Hematopoietic multipotent progenitor cell treated with erythropoietin and hydrocortisone succinate and interleukin-3 and kit ligand, for 8 days (in vitro differentiated cells): ENCODE measurements around the gene SULT1A3.
"Not testable (repeated sequence)": the region's sequence is repeated elsewhere in the genome, so short reads cannot be mapped to it uniquely, and the experiment has no call there.

Experiments used
- DNase-seq: peaks from one replicate; pipeline ENCODE4 v3.0.0-alpha.2; 2015

Gene SULT1A3

DNA sequence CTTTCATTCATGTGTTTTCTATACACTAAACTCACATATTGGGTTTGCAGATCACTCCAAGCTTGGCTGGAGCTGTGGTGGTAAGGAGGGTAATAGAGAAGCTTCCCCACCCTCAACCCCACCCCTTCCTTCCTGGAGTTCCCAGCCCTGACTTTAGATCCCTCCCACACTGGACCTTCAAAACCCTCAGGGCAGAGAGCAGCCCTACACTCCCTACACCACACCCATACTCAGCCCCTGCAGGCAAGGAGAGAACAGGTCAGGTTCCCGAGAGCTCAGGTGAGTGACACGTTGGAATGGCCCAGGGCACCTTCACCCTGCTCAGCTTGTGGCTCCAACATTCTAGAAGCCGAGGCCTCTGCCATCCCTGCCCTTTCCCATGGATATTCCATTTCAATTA, at the start of gene SULT1A3:
Gene SULT1A3 (plus strand): TSS at position 207 of the 400 bp plus-strand sequence. CDS start 1,474 bp downstream, outside the sequence.
- DNase-seq = not testable (repeated sequence)

- no peak for DNase-seq
Measured at GRCh38 chr16:30151091-30151490, 48.0 kb upstream of the SULT1A3 start.

GRCh38 chr16:30152517-30152916, 46.5 kb upstream of the SULT1A3 start:
- no peak for DNase-seq

DNA sequence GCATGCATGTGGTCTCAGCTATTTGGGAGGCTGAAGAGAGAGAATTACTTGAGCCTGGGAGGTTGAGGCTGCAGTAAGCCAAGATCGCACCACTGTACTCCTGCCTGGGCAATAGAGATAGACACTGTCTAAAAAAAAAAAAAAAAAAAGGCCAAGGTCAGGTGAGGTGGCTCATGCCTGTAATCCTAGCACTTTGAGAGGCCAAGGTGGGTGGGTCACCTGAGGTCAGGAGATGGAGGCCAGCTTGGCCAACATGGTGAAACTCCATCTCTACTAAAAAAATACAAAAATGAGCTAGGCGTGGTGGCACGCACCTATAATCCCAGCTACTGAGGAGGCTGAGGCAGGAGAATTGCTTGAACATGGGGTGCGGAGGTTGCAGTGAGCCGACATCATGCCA, 43.9 kb upstream of the SULT1A3 start:
- no peak for DNase-seq

- no peak for DNase-seq
Measured at GRCh38 chr16:30157214-30157613, 41.8 kb upstream of the SULT1A3 start.

DNA sequence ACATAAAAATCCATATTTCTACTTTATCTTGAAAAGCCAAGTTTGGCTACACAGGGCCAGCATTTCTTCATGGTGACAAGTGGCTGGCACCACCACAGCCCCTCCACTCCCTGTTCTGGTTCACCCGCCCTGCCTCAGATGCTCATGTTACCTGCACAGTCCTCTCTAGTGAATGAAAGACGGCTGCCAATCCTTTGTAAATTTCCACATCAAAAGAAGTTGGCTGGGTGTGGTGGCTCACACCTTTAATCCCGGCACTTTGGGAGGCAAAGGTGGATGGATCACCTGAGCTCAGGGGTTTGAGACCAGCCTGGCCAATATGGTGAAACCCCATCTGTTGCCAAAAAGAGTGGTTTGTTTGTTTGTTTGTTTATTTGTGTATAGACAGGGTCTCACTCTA, 35.5 kb upstream of the SULT1A3 start:
- no peak for DNase-seq

- peak; percentile 38 for DNase-seq
Measured at GRCh38 chr16:30166202-30166902, 32.7 kb upstream of the SULT1A3 start.

DNA sequence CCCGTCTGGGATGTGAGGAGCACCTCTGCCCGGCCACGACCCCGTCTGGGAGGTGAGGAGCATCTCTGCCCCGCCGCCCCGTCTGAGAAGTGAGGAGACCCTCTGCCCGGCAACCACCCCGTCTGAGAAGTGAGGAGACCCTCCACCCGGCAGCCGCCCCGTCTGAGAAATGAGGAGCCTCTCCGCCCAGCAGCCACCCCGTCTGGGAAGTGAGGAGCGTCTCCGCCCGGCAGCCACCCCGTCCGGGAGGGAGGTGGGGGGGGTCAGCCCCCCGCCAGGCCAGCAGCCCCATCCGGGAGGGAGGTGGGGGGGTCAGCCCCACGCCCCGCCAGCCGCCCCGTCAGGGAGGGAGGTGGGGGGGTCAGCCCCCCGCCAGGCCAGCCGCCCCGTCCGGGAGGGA, 30.3 kb upstream of the SULT1A3 start:
- DNase-seq = not testable (repeated sequence)

DNA sequence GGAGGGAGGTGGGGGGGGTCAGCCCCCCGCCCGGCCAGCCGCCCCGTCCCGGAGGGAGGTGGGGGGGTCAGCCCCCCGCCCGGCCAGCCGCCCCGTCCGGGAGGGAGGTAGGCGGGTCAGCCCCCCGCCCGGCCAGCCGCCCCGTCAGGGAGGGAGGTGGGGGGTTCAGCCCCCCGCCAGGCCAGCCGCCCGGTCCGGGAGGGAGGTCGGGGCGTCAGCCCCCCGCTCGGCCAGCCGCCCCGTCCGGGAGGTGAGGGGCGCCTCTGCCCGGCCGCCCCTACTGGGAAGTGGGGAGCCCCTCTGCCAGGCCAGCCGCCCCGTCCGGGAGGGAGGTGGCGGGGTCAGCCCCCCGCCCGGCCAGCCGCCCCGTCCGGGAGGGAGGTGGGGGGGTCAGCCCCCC, 29.6 kb upstream of the SULT1A3 start:
- not testable (repeated sequence) for DNase-seq

GRCh38 chr16:30170145-30170544, 28.9 kb upstream of the SULT1A3 start:
- DNase-seq = not testable (repeated sequence)

- no peak for DNase-seq
Measured at GRCh38 chr16:30173054-30173453, 26.0 kb upstream of the SULT1A3 start.

DNA sequence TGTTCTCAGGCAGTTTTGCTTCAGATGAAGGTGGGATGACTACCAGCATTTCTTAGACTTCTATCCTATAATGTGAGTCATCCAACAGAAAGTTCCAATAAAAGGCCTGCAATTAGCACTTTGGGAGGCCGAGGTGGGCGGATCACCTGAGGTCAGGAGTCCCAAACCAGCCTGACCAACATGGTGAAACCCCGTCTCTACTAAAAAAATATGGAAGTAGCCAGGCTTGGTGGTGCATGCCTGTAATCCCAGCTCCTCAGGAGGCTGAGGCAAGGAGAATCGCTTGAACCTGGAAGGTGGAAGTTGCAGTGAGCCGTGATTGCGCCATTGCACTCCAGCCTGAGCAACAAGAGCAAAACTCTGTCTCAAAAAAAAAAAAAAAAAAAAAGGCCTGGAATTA, 22.2 kb upstream of the SULT1A3 start:
- DNase-seq = not testable (repeated sequence)

DNA sequence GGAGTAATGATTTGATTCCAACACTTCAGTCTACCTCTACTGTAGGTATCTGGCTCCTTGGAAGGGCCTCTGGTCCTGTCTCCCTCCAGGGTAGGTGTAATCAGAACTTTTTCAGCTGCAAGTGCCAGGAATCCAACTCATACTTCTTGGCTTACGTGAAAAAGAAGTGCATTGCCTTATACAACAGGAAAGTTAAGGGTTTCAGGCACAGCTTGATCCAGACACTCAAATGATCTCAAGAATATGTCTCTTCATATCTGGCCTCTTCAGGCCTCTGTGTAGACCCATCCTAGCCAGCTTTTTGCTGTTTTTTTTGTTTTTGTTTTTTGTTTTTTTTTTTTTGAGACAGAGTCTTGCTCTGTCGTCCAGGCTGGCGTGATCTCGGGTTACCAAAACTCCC, 19.9 kb upstream of the SULT1A3 start:
- DNase-seq = no peak

DNA sequence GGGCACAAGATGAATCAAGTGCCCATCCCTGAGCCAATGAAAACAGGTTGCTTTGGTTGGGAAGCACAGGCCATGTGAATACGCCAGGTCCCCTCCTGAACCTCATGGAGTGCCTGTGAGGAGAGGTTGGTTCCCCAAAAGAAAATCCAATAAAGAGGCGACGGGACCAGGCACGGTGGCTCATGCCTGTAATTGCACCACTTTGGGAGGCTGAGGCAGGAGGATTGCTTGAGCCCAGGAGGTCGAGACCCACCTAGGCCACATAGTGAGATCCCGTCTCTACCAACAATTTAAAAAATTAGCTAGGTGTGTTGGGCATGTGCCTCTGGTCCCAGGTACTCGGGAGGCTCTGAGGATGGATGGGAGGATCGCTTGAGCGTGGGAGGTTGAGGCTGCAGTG, 19.1 kb upstream of the SULT1A3 start:
- DNase-seq = no peak

DNA sequence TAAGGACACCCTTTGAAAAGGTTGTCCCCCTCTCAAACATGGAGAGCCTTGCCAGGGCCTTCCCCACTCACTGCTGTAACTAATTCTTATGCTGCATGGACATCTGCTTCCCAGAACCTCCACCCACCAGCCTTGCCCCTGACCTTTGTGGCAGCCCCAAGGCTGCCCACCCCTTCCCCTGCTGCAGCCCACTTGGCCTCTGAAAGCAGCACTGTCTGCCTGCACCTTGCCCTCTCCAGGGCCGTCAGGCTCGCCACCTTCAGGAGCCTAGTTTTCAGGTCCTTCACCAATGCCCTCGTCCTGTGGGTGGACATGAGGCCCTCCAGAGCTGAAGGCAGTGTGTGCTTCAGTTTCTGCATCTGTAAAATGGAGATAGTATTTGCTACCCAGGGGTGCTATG, 18.3 kb upstream of the SULT1A3 start:
- DNase-seq = no peak

DNA sequence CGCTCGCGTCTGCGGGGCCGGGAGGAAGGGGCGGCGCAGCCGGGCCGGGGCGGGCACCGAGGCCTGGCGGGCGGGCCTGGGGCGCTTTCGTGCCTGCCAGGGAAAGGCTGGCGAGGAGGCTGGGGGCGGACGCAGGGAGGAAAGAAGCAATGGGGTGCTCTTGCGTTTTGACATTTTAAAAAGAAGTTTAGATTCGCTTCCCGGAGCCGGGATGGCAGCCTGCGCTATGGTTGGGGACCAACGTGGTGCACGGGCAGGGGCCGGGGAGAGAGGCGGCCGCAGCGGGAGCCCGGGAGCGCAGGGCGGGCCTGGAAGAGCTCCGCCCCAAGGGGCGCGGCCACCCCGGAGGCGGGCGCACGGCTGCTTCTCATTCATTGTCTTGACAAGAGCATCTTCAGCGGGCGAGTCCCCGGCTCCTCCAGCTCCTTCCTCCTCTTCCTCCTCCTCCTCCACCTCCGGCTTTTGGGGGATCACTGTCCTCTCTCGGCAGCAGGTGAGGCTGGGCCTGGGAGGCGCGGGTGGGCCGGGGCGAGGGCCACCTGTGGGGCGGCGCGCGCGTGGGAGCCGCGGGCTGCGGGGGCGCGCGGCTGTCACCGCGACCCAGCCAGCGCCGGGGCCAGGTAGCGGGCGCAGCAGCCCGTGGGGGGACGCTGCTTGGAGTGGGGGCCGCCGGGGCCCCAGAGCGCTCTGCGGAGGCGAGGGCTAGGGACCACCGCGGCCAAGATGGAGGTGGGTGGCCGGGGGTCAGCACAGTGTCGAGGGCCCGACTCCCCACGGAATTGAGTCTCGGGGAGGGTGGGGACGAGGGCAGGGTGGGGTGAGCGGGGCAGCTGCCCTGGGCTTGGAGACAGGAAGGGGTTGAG, 15.6 kb upstream of the SULT1A3 start, which contains the start of gene CORO1A:
Gene CORO1A (plus strand): TSS at position 370 of the 863 bp plus-strand sequence. CDS start 1,608 bp downstream, outside the sequence.
- peak; percentile 84 for DNase-seq

GRCh38 chr16:30184096-30184890, 14.8 kb upstream of the SULT1A3 start:
- peak; percentile 17 for DNase-seq

GRCh38 chr16:30184891-30185682, 14.0 kb upstream of the SULT1A3 start:
- DNase-seq = no peak

DNA sequence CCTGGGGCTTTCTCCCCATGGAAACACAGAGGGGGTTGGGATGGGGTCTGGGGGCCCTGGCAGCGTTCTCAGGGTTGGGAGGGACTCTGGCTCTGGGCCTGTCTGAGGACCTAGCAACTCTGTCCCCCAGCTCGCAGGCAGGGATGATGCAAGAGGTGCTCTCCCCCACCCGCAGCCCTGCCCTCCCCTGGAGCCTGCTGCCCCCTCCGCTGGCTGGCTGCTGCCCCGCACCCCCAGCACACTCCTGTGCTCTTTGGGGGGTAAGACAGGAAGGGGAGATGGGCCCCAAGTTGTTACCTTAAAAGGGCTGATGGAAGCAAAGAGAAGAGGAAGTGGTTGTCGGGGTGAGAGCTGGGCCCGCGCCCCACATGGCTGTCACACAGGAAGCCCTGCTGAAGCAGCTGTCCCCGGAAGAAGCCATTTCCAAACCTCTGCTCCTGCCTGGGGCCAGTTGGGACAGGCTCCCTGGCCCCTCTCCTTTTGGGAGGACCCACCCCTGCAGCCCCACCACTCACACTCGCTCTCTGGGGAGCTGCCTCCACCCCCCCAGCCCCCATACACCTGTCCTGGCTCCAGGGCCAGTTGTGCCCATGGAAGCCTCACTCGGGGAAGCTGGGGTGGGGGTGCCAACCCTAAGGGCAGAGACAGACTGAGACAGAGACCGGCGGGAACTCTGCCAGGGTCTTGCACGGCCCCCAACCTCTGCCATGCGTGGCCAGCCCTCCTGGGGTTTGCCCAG, 13.2 kb upstream of the SULT1A3 start:
- DNase-seq = peak; percentile 59

DNA sequence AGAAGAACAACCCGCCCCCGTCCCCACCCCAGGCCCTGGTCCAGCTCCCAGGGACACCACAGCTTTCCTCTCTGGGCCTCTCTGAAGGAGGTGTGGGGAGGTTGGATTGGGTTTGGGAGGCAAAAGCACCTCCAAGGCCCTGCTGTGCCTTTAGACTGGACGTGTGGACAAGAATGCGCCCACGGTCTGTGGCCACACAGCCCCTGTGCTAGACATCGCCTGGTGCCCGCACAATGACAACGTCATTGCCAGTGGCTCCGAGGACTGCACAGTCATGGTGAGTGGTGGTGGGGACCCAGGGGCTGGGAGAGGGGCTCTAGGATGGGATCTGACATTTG, 12.6 kb upstream of the SULT1A3 start:
- peak; percentile 16 for DNase-seq

GRCh38 chr16:30186782-30187555, 12.1 kb upstream of the SULT1A3 start:
- peak; percentile 82 for DNase-seq
